ENCODE measurements around the gene SERTM1. TPM values are rescaled to one million over a fixed set of nuclear protein-coding genes. Genes with fewer than 3 reads are reported as not detected.

Gene SERTM1
- polyA plus RNA-seq, 1 donor from 2014 or later: not detected

GRCh38 chr13:36715841-36716240 is 42.0 kb downstream of the SERTM1 start:
- H3K9me3 ChIP-seq (ENCODE audit: low read length): no peaks in the 10 kb centered on the region
- no peaks in the 10 kb centered on the region for H3F3A ChIP-seq (ENCODE audit: insufficient read depth, low read length, poor library complexity, severe bottlenecking)
- no peak overlapping the region for H3K4me3 ChIP-seq (ENCODE audit: low read length)
- H3K27me3 ChIP-seq (ENCODE audit: insufficient read depth, low read depth, low read length): no peaks in the 10 kb centered on the region
- no peaks in the 10 kb centered on the region for H3K79me2 ChIP-seq (replicated peaks; ENCODE audit: insufficient read depth, low read length)
- no peaks in the 10 kb centered on the region for H4K20me1 ChIP-seq (ENCODE audit: insufficient read depth)
- no peak for TF ChIP-seq EZH2 (IDR thresholded peaks at IDR 0.05; ENCODE audit: borderline replicate concordance, insufficient read depth, low read length, poor library complexity, severe bottlenecking)
- no peak overlapping the region for H3K4me2 ChIP-seq (ENCODE audit: low read length)
- H3K36me3 ChIP-seq (ENCODE audit: insufficient read depth, low read length): no peaks in the 10 kb centered on the region
- H3K9ac ChIP-seq (ENCODE audit: low read length): no peak overlapping the region
- H3K9me2 ChIP-seq (ENCODE audit: insufficient read depth, low read length): no peaks in the 10 kb centered on the region
- H3K27ac ChIP-seq (ENCODE audit: low read length): no peak overlapping the region
- H2AFZ ChIP-seq (ENCODE audit: low read depth, low read length): no peak overlapping the region

GRCh38 chr13:36717017-36717416 is 43.2 kb downstream of the SERTM1 start:
- TF ChIP-seq POLR2AphosphoS5 (IDR thresholded peaks at IDR 0.05) (no peak), MXI1 (conservative IDR thresholded peaks at IDR 0.05; ENCODE audit: poor library complexity, severe bottlenecking) (no peak), REST (IDR thresholded peaks at IDR 0.05; ENCODE audit: borderline replicate concordance) (no peak), EP300 (conservative IDR thresholded peaks at IDR 0.05; ENCODE audit: poor library complexity, severe bottlenecking) (no peak), RAD21 (conservative IDR thresholded peaks at IDR 0.05) (no peak)
- Histone ChIP-seq H3K9me3 (ENCODE audit: low read length) (no peaks in the 10 kb centered on the region), H3K9me2 (ENCODE audit: insufficient read depth, low read length) (no peaks in the 10 kb centered on the region), H4K20me1 (ENCODE audit: insufficient read depth) (no peaks in the 10 kb centered on the region), H3F3A (ENCODE audit: insufficient read depth, low read length, poor library complexity, severe bottlenecking) (no peaks in the 10 kb centered on the region), H3K36me3 (ENCODE audit: insufficient read depth, low read length) (no peaks in the 10 kb centered on the region), H3K9ac (ENCODE audit: low read length) (no peak overlapping the region), H3K79me2 (replicated peaks; ENCODE audit: insufficient read depth, low read length) (no peaks in the 10 kb centered on the region), H3K4me3 (ENCODE audit: low read length) (no peak overlapping the region), H3K27me3 (ENCODE audit: insufficient read depth, low read depth, low read length) (no peaks in the 10 kb centered on the region), H3K4me2 (ENCODE audit: low read length) (no peak overlapping the region), H2AFZ (ENCODE audit: low read depth, low read length) (no peak overlapping the region), H3K27ac (ENCODE audit: low read length) (no peak overlapping the region)

GRCh38 chr13:36717966-36718545 is 44.2 kb downstream of the SERTM1 start:
- H3K27me3 ChIP-seq (ENCODE audit: insufficient read depth, low read depth, low read length): no peaks in the 10 kb centered on the region
- TF ChIP-seq REST (IDR thresholded peaks at IDR 0.05; ENCODE audit: borderline replicate concordance) (no peak), MXI1 (conservative IDR thresholded peaks at IDR 0.05; ENCODE audit: poor library complexity, severe bottlenecking) (no peak), EZH2 (IDR thresholded peaks at IDR 0.05; ENCODE audit: borderline replicate concordance, insufficient read depth, low read length, poor library complexity, severe bottlenecking) (no peak), TAF1 (IDR thresholded peaks at IDR 0.05; ENCODE audit: low read depth) (no peak), POLR2AphosphoS5 (IDR thresholded peaks at IDR 0.05) (no peak), CTCF (IDR thresholded peaks at IDR 0.05; ENCODE audit: poor library complexity, severe bottlenecking) (no peak), EP300 (conservative IDR thresholded peaks at IDR 0.05; ENCODE audit: poor library complexity, severe bottlenecking) (no peak)
- H3K79me2 ChIP-seq (replicated peaks; ENCODE audit: insufficient read depth, low read length): no peaks in the 10 kb centered on the region
- H3K4me2 ChIP-seq (ENCODE audit: low read length): no peak overlapping the region
- H3K9me2 ChIP-seq (ENCODE audit: insufficient read depth, low read length): no peaks in the 10 kb centered on the region
- no peaks in the 10 kb centered on the region for H3K36me3 ChIP-seq (ENCODE audit: insufficient read depth, low read length)
- H3F3A ChIP-seq (ENCODE audit: insufficient read depth, low read length, poor library complexity, severe bottlenecking): no peaks in the 10 kb centered on the region
- no peak overlapping the region for H3K4me3 ChIP-seq (ENCODE audit: low read length)
- no peak overlapping the region for H3K9ac ChIP-seq (ENCODE audit: low read length)
- no peaks in the 10 kb centered on the region for H4K20me1 ChIP-seq (ENCODE audit: insufficient read depth)
- H3K27ac ChIP-seq (ENCODE audit: low read length): no peak overlapping the region
- no peak overlapping the region for H2AFZ ChIP-seq (ENCODE audit: low read depth, low read length)
- no peaks in the 10 kb centered on the region for H3K9me3 ChIP-seq (ENCODE audit: low read length)

Data from neural cell (in vitro differentiated cells).